Fibroblast of lung (primary cell): ENCODE data around the gene SNX32.

ENCODE experiments used
- EZH2 ChIP-seq: IDR thresholded peaks from 2 replicates; pipeline ENCODE4 v1.5.1; 2012; ENCODE audit warnings: low read length, control low read depth, mild to moderate bottlenecking; ENCODE audit errors: missing control alignments
- TF ChIP-seq, protein P1 (sequence below), 2 donors: IDR thresholded peaks in 1 of 2; conservative IDR thresholded peaks in 1 of 2; 1 replicate in 1 of 2; 2 replicates in 1 of 2; pipeline ENCODE4 v1.5.1; 2011 to 2012; ENCODE audit warnings: low read length in 2 of 2, control low read depth in 1 of 2, inconsistent platforms in 1 of 2, low read depth in 1 of 2, mild to moderate bottlenecking in 1 of 2

GRCh38 chr11:65862191-65862735 is 28.5 kb downstream of the SNX32 start:
- TF ChIP-seq, protein P1, sequence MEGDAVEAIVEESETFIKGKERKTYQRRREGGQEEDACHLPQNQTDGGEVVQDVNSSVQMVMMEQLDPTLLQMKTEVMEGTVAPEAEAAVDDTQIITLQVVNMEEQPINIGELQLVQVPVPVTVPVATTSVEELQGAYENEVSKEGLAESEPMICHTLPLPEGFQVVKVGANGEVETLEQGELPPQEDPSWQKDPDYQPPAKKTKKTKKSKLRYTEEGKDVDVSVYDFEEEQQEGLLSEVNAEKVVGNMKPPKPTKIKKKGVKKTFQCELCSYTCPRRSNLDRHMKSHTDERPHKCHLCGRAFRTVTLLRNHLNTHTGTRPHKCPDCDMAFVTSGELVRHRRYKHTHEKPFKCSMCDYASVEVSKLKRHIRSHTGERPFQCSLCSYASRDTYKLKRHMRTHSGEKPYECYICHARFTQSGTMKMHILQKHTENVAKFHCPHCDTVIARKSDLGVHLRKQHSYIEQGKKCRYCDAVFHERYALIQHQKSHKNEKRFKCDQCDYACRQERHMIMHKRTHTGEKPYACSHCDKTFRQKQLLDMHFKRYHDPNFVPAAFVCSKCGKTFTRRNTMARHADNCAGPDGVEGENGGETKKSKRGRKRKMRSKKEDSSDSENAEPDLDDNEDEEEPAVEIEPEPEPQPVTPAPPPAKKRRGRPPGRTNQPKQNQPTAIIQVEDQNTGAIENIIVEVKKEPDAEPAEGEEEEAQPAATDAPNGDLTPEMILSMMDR (conservative IDR thresholded peaks at IDR 0.05 in 1 of 2, IDR thresholded peaks at IDR 0.05 in 1 of 2; ENCODE audit: low read depth in 1 of 2, low read length in 2 of 2), result no peak
- no peak for TF ChIP-seq EZH2
